ENCODE results near the gene ZNRF3. TPM values are rescaled to one million over a fixed set of nuclear protein-coding genes. Genes with fewer than 3 reads are reported as not detected.
A peak's percentile ranks its signal among the peaks of the same experiment; 100 is the strongest.
"Not testable (repeated sequence)": the region's sequence is repeated elsewhere in the genome, so short reads cannot be mapped to it uniquely, and the experiment has no call there.

ZNRF3 gene
- 1.5 and 2.0 TPM in 2 replicates for total RNA-seq

GRCh38 chr22:28882878-28883656 lies at the start of gene ZNRF3:
Gene ZNRF3, plus strand, starts transcription at chr22:28883572. Its CDS starts 195 bp downstream, at chr22:28883767.
- DNase-seq (ENCODE audit: low read depth in 2 of 2): peak; percentile 96

DNA sequence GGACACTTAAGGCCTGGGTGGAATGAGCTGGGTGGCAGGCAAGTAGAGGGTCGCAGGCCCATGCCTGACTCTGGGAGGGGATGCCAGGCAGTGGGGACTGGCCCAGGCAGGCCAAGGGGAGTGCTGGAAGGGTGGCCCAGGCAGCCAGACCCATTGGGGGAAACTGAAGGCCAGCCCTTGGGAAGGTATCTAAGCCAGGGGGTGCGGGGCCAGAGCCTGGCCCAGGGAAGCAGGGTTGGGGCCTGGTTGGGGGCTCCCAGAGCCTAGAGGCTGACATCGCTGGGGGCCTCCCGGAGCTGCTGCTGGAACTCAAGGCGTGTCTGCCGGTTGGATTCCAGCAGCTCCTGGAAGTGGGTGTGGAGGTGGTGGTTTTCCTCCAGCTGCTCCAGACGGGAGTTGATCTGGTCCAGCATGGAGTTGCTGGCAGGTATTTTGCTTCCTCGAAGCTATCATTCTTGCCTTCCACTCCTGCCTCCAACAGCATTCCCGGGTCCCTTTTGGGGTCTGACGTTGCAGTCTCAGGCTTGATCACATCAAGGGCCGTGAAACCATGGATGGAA lies 47.7 kb upstream of the ZNRF3 start:
- DNase-seq (ENCODE audit: low read depth in 2 of 2): no peak

DNA sequence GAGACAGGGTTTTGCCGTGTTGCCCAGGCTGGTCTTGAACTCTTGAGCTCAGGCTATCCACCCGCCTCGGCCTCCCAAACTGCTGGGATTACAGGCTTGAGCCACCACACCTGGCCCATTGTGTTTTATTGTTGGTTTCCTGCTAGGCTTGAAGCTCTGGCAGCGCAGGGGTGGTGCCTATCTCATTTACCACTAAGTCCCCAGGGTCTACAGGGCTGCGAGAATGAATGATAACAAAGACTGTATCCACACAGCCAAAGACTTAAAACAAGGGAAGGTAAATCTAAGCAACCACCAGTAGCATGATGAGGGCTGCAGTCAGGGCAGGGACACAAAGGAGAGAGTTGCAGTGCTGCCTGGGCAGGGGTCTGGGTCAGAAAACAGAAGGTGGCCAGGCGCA lies 45.7 kb upstream of the ZNRF3 start:
- no peak for DNase-seq (ENCODE audit: low read depth in 2 of 2)

DNA sequence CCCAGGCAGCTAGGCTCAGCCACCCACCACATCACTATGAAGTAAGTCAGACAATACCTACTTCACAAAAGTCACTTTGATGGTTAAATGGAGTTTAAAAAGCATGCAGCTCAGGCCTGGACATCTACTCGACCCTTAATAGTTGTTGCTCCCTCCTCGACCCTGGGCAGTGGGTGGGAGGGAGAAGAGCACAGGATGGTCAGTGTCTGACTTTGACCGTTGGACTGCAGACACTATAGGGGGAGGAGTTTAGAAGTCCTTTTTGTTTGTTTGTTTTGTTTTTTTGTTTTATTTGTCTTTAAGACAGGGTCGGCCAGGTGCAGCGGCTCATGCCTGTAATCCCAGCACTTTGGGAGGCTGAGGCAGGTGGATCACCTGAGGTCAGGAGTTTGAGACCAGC lies 44.4 kb upstream of the ZNRF3 start:
- no peak for DNase-seq (ENCODE audit: low read depth in 2 of 2)

DNA sequence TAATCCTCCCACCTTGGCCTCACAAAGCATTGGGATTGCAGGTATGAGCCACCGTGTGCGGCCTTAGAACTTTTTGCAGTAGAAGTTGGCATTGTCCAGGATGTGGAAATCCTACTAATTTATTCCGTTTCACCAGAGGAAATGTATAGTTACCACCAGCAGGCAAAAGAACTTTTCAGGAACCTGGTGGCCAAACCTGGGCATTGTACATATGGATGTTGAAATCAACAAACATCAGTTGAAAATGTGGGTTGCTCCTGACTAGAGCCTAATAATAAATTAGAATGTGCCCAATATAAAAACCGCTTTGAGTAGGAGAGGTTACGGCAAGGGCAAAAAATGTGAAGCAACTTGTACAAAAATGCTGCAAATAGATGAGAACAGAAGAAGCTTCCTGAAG lies 42.3 kb upstream of the ZNRF3 start:
- DNase-seq (ENCODE audit: low read depth in 2 of 2): no peak

DNA sequence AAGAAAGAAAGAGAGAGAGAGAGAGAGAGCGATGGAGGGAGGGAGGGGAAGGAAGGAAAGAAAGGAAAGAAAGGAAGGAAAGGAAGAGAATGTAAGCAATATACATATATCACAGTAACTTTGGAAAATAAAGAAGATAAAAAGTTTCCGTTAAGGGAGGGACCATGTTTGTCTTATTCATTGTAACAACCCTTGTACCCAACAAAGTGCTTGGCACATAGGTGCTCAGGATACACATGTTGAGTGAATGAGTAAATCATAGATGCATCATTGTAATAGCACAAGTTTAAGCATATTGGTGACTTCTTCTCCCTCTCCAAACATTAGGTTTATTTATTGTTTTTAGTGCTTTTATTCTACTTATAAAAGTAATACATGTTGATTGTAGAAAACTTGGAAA lies 39.7 kb upstream of the ZNRF3 start:
- no peak for DNase-seq (ENCODE audit: low read depth in 2 of 2)

- not testable (repeated sequence) for DNase-seq (ENCODE audit: low read depth in 2 of 2)
Measured at GRCh38 chr22:28844277-28844676, 39.1 kb upstream of the ZNRF3 start.

GRCh38 chr22:28846994-28847393 lies 36.4 kb upstream of the ZNRF3 start:
- DNase-seq (ENCODE audit: low read depth in 2 of 2): no peak

DNA sequence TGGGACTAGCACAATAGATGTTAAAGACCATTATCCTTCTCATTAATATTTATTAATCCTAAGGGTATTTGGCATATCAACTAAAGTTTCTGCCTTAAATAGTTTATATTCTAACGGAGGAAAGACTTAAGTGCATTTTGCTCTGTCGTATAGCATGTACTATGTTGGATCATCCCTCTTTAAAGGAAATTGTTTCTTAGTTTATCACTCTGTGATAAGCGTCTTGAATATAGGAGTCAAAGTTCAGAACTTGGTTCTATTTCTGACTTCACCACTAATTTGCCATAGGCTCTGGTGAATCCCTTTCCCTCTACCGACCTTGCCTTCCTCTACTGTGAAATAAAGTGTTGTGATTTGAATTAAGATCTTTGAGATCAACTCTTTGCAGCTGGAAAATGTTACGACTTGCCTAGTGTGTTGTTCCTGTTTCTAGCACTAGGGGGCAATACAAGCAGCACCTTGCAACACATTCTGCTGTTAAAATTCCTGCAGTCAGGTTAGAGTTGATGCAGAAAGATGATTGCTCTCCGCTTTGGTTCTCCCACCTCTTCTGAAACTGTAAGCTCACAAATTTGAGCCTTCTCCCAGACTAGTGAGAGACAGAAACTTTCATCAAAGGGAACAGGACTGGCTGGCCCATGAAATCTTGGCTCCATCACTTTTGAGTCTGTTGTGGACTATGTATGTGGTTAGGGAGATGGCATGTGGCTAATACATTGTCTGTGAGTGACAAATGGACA lies 27.8 kb upstream of the ZNRF3 start:
- peak; percentile 77 to 85 for DNase-seq (ENCODE audit: low read depth in 2 of 2)

- no peak for DNase-seq (ENCODE audit: low read depth in 2 of 2)
Measured at GRCh38 chr22:28856095-28856455, 27.3 kb upstream of the ZNRF3 start.

DNA sequence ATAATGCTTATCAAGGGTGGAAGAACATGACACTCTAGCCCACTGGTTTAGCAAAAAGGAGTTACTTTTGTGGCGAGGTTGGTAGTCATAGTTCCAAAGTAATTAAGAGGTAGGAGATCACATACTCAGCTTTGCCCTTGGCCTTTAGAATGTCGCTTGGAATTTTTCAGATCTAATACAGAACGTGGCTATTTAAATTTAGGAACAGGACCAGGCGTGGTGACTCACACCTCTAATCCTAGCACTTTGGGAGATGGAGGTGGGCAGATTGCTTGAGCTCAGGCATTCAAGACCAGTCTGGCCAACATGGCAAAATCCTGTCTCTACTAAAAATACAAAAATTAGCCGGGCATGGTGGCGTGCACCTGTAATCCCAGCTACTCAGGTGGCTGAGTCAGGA lies 26.1 kb upstream of the ZNRF3 start:
- DNase-seq (ENCODE audit: low read depth in 2 of 2): no peak

DNA sequence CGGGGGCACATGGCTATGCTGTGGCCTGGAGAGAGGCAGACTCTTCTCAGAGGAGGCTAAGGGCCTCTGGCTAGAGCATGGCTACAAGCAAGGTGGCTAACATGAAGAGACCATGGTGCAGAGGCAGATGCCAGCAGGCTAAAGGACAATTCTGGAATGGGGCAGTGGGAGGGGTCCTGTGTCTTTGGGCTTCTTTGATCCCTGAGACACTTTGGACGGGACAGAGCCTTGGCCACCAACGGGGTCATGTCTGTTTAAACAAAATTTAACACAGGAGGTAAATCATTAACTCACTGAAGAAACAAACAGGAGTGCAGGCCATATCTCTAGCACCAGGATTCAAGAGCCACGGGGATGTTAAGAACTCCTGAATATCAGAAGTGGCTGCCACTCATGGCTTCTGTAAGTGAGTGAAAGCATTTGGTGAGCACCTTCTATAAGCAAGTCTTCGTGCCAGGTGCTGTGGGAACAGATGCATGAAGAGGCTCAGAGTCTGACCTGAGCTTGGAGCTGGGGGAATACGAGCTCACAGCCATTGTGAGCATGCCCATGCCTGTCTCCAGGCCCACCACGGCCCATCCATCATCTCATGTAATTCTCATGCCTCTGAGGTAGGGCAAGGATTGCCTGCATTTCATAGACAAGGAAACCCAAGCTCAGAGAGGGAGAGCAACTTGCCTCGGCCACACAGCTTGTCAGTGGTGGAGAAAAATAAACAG lies 18.3 kb upstream of the ZNRF3 start:
- DNase-seq (ENCODE audit: low read depth in 2 of 2): no peak

DNA sequence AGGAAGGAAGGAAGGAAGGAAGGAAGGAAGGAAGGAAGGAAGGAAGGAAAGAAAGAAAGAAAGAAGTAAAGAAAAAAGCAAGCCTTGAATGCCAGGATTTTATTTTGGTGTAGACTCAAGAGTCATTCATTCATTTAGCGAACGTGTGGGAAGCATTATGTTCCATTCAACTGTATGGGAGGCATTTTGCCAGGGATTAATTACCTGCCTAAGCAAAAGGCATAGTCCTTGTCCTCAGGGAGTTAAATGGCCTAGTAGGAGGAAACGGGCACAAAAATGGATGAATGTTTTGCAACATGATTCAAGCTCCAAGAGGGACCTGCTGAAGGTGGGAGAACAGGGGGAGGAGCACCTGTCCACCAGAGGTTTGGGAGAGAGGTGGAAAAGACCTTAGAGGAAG lies 16.2 kb upstream of the ZNRF3 start:
- DNase-seq (ENCODE audit: low read depth in 2 of 2): no peak

DNA sequence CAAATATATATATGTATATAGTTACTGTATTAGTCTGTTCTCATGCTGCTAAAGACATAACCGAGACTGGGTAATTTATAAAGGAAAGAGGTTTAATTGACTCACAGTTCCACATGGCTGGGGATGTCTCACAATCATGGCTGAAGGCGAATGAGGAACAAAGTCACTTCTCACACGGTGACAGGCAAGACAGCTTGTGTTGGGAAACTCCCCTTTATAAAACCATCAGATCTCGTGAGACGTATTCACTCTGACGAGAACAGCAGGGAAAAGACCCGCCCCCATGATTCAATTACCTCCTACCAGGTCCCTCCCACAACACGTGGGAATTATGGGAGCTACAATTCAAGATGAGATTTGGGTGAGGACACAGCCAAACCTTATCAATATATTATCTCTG lies 15.0 kb upstream of the ZNRF3 start:
- DNase-seq (ENCODE audit: low read depth in 2 of 2): not testable (repeated sequence)

GRCh38 chr22:28869736-28870135 lies 13.6 kb upstream of the ZNRF3 start:
- no peak for DNase-seq (ENCODE audit: low read depth in 2 of 2)

DNA sequence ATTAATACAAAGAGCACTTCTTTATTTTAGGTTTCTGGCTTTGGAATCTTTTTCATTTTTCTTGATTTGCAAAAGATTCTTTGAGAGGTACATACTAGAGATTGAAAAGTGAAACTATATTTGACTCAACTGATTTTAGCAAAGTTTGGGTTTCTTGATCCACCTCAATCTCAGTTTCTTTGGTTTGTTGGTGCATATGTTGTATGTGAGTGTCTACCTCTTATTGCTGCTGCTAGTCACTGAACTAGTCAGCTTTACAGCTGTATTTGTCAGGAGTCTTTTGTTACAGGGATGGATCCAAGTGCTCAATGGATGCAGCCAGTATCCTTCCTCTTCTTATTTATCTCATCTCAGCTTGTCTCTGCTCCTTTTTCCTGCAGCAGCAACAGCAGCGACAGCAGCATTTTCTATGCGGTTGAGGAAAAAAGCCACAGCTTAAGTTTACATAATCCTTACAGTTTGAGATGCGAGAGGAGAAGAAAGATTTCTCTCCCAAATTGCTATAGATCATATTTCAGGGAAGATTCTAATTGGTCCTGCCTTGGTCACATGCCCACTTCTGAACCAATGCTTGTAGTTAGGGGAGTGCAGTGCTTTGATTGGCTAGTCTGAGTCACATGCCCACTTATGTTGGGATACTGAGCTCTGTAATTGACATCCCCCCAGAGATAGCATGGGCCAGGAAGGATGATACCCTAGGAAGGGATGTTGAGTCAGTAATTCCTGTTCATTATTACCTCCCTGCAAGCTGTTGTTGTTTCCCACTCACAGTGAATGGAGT lies 10.0 kb upstream of the ZNRF3 start:
- DNase-seq (ENCODE audit: low read depth in 2 of 2): no peak

DNA sequence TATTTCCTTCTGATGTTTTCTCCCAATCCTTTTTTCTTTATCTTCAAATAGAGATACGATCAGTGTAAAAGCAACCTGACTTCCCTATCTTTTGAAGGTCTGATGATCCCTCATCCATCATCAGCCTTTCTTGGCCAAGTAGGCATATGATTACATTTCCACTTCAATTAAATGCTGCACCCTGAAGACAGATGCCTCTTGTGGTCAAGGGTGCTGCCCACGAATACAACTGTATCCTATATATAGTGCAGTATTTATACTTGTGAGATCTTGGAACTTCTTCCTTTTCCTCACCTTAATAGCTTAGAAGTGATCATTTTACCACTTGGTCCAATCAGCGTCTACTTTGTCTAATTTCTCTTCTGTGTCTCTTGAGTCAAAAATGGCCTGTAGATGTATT lies 9.3 kb upstream of the ZNRF3 start:
- DNase-seq (ENCODE audit: low read depth in 2 of 2): no peak

DNA sequence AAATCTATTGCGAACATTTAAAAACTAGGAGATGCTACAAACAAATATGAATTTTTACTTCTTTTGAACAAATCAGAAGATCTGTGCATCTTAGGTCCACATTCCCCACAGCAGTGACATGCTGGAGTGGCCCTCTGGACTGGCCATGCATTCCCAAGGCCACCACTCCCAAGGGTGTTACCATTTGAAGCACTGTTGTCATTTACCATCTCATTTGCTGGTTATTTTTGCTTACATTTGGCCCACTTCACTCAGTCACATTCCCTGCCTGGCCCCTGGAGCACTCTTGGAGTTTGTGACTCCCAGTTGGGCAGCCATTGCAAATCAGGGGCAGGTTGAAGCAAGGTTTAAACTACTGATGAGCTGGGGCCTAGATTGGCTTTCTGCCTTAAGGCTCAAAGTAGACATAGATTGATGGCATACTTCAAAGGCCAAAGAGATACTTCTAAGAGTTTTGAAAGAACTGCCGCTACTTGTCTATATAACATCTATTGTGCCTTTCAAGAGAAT lies 8.5 kb upstream of the ZNRF3 start:
- DNase-seq (ENCODE audit: low read depth in 2 of 2): no peak

GRCh38 chr22:28882545-28882877 lies 861 bp upstream of the ZNRF3 start:
- DNase-seq (ENCODE audit: low read depth in 2 of 2): peak; percentile 18 to 21

DNA sequence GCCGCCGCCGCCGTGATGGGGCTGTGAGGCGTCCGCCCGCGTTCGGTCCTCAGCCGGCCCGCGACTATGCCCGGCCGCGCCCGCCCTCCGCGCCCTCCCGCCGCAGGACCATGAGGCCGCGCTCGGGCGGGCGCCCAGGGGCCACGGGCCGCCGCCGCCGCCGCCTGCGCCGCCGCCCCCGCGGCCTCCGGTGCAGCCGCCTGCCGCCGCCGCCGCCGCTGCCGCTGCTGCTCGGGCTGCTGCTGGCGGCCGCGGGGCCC lies 215 bp downstream of the ZNRF3 start:
- DNase-seq (ENCODE audit: low read depth in 2 of 2): no peak

DNA sequence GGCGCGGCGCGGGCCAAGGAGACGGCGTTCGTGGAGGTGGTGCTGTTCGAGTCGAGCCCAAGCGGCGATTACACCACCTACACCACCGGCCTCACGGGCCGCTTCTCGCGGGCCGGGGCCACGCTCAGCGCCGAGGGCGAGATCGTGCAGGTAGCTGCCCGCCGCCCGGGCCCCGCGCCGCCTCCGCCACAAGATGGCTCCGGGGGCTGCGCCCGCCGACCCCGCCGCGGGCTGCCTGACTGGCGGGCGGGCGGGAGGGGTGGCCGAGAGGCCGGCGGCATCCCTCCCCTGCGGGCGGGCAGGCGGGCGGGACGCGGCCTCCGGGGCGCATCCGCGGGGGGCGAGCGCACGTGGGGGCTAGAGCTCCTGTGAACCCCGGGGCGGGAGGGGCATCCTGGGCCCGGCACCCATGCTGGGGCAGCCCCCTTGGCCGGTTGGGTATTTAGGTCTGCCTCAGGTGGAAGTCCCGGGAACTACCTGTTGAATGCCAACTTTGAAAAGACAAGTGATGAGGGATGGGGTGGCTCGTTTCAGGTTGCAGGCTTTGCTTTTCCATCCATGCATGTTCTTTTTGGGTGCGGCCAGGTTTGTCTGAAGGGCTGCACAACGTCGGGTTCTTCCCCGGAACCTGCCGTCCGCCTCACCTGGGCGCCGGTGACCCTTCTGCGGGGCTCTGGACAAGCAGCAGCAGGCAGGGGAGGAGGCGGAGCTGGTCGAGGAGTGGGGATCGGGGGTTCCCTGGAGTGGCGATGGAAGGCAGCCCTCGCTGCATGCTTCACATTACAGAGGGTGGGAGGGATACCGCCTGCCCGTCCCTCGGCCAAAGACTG lies 760 bp downstream of the ZNRF3 start:
- peak; percentile 56 to 60 for DNase-seq (ENCODE audit: low read depth in 2 of 2)
